IMR-90 (cell line): ENCODE data around the gene KLHDC7B. TPM values are rescaled to one million over a fixed set of nuclear protein-coding genes. Genes with fewer than 3 reads are reported as not detected.

ENCODE experiments used
- ATAC-seq: fragments of 200-7000 bp; cut with Tn5 transposase; 2 replicates; pipeline ENCODE4 v1.9.1; 2020; ENCODE audit warnings: low read depth, mild to moderate bottlenecking, moderate library complexity
- BruUV-seq: library from RNA; stranded (reverse); fragments of 400-500 nt; replicated peaks from 2 replicates; lab custom pipeline; 2021; lab: Mats Ljungman, UMichigan
- CTCF ChIA-PET: fragments of 300-600 bp; formaldehyde crosslinking; extraction: SDS; loops from one replicate; lab custom pipeline; 2021; ENCODE audit warnings: antibody characterized with exemption; lab: Yijun Ruan, JAX
- POLR2A ChIA-PET: fragments of 300-600 bp; sonication (Branson Sonifier 250); formaldehyde crosslinking; loops from one replicate; lab custom pipeline; 2022; ENCODE audit warnings: antibody characterized with exemption; ENCODE audit not compliant: unreplicated experiment; lab: Charles Lee
- DNase-seq: peaks from one replicate; pipeline ENCODE4 v3.0.0; 2013
- H2AFZ ChIP-seq: replicated peaks from 2 replicates; pipeline ENCODE3; 2013; ENCODE audit warnings: low read length, mild to moderate bottlenecking; ENCODE audit not compliant: poor library complexity
- H2AK5ac ChIP-seq: 2 replicates; pipeline ENCODE4 v1.6.1; 2013; ENCODE audit warnings: low read depth, low read length, inconsistent platforms
- H2AK9ac ChIP-seq: replicated peaks from 2 replicates; pipeline ENCODE3; 2013; ENCODE audit warnings: mild to moderate bottlenecking, low read depth, low read length, moderate library complexity; ENCODE audit not compliant: poor library complexity
- H2BK120ac ChIP-seq: 2 replicates; pipeline ENCODE4 v1.6.1; 2013; ENCODE audit warnings: low read depth, low read length, inconsistent platforms
- H2BK15ac ChIP-seq: 3 replicates; pipeline ENCODE4 v1.6.1; 2013; ENCODE audit warnings: low read depth, low read length, inconsistent platforms
- H2BK20ac ChIP-seq: 2 replicates; pipeline ENCODE4 v1.6.1; 2013; ENCODE audit warnings: low read depth, mild to moderate bottlenecking, inconsistent platforms, low read length, moderate library complexity
- H2BK5ac ChIP-seq: 2 replicates; pipeline ENCODE4 v1.6.1; 2013; ENCODE audit warnings: mild to moderate bottlenecking, low read depth, low read length, inconsistent platforms; ENCODE audit not compliant: poor library complexity, severe bottlenecking
- H3K14ac ChIP-seq: replicated peaks from 2 replicates; pipeline ENCODE4 v1.6.1; 2013; ENCODE audit warnings: low read depth, low read length, inconsistent platforms
- H3K18ac ChIP-seq: 2 replicates; pipeline ENCODE4 v1.6.1; 2013; ENCODE audit warnings: low read depth, low read length, control low read depth
- H3K23ac ChIP-seq: 2 replicates; pipeline ENCODE4 v1.6.1; 2013; ENCODE audit warnings: low read depth, low read length, inconsistent platforms
- H3K27ac ChIP-seq: 2 replicates; pipeline ENCODE4 v1.5.1; 2013; ENCODE audit warnings: mild to moderate bottlenecking, control low read depth, low read length; ENCODE audit not compliant: insufficient read depth
- H3K27me3 ChIP-seq: 2 replicates; pipeline ENCODE4 v1.6.1; 2013; ENCODE audit warnings: low read length; ENCODE audit not compliant: control insufficient read depth, insufficient read depth
- H3K36me3 ChIP-seq: 2 replicates; pipeline ENCODE4 v1.6.1; 2013; ENCODE audit warnings: low read length, mixed read lengths; ENCODE audit not compliant: control insufficient read depth, insufficient read depth
- H3K4ac ChIP-seq: 2 replicates; pipeline ENCODE4 v1.6.1; 2013; ENCODE audit warnings: low read depth, low read length, inconsistent platforms
- H3K4me1 ChIP-seq: 2 replicates; pipeline ENCODE4 v1.6.1; 2013; ENCODE audit warnings: low read length, mixed read lengths; ENCODE audit not compliant: control insufficient read depth, insufficient read depth
- H3K4me2 ChIP-seq: 2 replicates; pipeline ENCODE4 v1.6.1; 2013; ENCODE audit warnings: low read depth, mild to moderate bottlenecking, control low read depth, low read length, moderate library complexity
- H3K4me3 ChIP-seq: 2 replicates; pipeline ENCODE4 v1.5.1; 2013; ENCODE audit warnings: low read depth, mild to moderate bottlenecking, control low read depth, low read length, moderate library complexity; ENCODE audit not compliant: insufficient read depth
- H3K56ac ChIP-seq: 2 replicates; pipeline ENCODE4 v1.6.1; 2013; ENCODE audit warnings: low read length, inconsistent platforms; ENCODE audit not compliant: insufficient read depth; ENCODE audit errors: extremely low read depth
- H3K79me1 ChIP-seq, 2 experiments: 2 replicates each; pipeline ENCODE4 v1.6.1; 2013; ENCODE audit warnings: low read length in 2 of 2, inconsistent platforms in 1 of 2, low read depth in 1 of 2
- H3K9ac ChIP-seq: 2 replicates; pipeline ENCODE4 v1.6.1; 2013; ENCODE audit warnings: low read depth, low read length, control low read depth
- H3K9me1 ChIP-seq: 2 replicates; pipeline ENCODE4 v1.6.1; 2013; ENCODE audit warnings: low read length, inconsistent platforms; ENCODE audit not compliant: insufficient read depth
- H3K9me3 ChIP-seq: 2 replicates; pipeline ENCODE4 v1.6.1; 2013; ENCODE audit warnings: low read length; ENCODE audit not compliant: control insufficient read depth, insufficient read depth
- H4K20me1 ChIP-seq: 2 replicates; pipeline ENCODE4 v1.6.1; 2013; ENCODE audit warnings: low read length, inconsistent platforms; ENCODE audit not compliant: insufficient read depth
- H4K5ac ChIP-seq: 2 replicates; pipeline ENCODE4 v1.6.1; 2013; ENCODE audit warnings: mild to moderate bottlenecking, low read depth, low read length, control low read depth
- H4K8ac ChIP-seq, 2 experiments: 2 replicates each; pipeline ENCODE4 v1.6.1; 2013; ENCODE audit warnings: low read depth in 2 of 2, low read length in 2 of 2, control low read depth in 1 of 2, inconsistent platforms in 1 of 2
- H4K91ac ChIP-seq: 2 replicates; pipeline ENCODE4 v1.6.1; 2013; ENCODE audit warnings: low read depth, low read length, inconsistent platforms; ENCODE audit not compliant: insufficient read depth
- CHD1 ChIP-seq: IDR thresholded peaks from 2 replicates; pipeline ENCODE4 v1.6.1; 2012; ENCODE audit warnings: low read depth, low read length, improper control_type of control experiment
- FOS ChIP-seq: fragments of 150-350 bp; IDR thresholded peaks from 2 replicates; pipeline ENCODE4 v1.6.1; 2016; ENCODE audit warnings: low read depth, low read length
- MXI1 ChIP-seq: IDR thresholded peaks from 2 replicates; pipeline ENCODE4 v1.6.1; 2012; ENCODE audit warnings: low read depth, mild to moderate bottlenecking, low read length, moderate library complexity, borderline replicate concordance
- NFE2L2 ChIP-seq: fragments of 150-350 bp; IDR thresholded peaks from 2 replicates; pipeline ENCODE4 v1.6.1; 2016; ENCODE audit warnings: low read depth, mild to moderate bottlenecking, low read length
- SMC3 ChIP-seq: fragments of 150-350 bp; IDR thresholded peaks from 2 replicates; pipeline ENCODE4 v1.6.1; 2016; ENCODE audit warnings: low read depth, mild to moderate bottlenecking, antibody characterized with exemption, low read length, moderate library complexity
- WGBS, 2 experiments: methylation state at CpG; one replicate each; pipeline versions ENCODE4 v1.1.5 to v1.1.7; 2013; ENCODE audit warnings: missing lambda C conversion rate in 2 of 2; ENCODE audit not compliant: insufficient read length in 1 of 2; ENCODE audit errors: extremely low coverage in 2 of 2; 5-methylcytosine and 5-hydroxymethylcytosine counted together
- dilution Hi-C: fragments of 300-500 bp; cut with HindIII; formaldehyde crosslinking; loops from one replicate; pipeline ENCODE4 v1.14.3; 2018; ENCODE audit warnings: low sequenced_read_pairs; ENCODE audit not compliant: unreplicated experiment
- in situ Hi-C: fragments of 300-500 bp; cut with MboI; formaldehyde crosslinking; loops from 3 replicates; pipeline ENCODE4 v1.14.3; 2019; ENCODE audit warnings: low sequenced_read_pairs, inconsistent platforms, mixed read lengths
- intact Hi-C: fragments of 100-400 bp; cut with micrococcal nuclease; formaldehyde crosslinking; loops from 2 replicates; pipeline ENCODE4 v1.10.0; 2022
- polyA plus RNA-seq, 3 experiments: library from polyadenylated mRNA; depleted of rRNA; stranded (reverse); fragments of >200 nt; gene quantifications; 2 replicates each; pipeline ENCODE4 v1.2.3, GENCODE V29; 2012; ENCODE audit warnings: low replicate concordance in 1 of 3
- total RNA-seq: library from RNA; depleted of rRNA; stranded (reverse); fragments of >200 nt; gene quantifications from 2 replicates; pipeline ENCODE4 v1.2.3, GENCODE V29; 2012

The KLHDC7B gene
- total and polyA plus RNA-seq, 2 of the 4 experiments (the other 2 are of a cell fraction) = 0.05 TPM; not detected in 1

DNA sequence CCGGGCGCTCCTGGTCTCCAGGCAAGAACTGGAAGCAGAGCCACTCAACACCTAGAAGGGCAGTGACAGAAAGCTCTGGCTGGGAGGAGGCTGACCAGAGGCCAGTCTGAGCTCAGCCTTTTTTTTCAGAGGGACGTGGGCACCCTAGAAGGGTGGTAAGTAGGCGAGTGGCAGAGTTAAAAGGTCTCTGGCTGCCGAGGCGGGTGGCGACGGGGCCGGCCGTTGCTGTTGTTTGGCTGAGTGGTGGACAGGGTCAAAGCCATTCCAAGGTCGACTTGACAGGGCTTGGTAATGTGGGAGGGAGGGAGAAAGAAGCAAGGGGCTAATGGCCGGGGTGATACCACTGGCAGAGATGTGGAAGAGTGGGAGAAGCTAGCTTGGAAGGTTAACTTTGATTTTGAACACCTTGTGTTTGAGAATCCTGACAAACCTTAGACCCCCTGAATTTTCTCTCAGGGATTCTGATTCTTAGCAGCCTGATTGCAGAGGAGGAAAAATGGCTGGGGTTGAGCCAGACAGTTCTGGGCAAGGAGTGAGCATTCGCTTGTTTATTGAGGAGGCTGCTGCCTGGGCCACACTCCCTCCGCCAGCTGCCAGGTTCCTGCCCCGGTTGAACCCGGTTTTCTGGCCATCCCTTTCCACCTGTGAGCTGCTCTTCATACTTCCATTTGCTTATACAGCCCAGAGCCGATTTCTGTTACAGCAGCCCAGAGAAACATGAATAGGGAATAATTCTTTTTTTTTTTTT, 17.9 kb downstream of the KLHDC7B start (continued):
- no peak for TF ChIP-seq CHD1
- no peak for TF ChIP-seq MXI1

DNA sequence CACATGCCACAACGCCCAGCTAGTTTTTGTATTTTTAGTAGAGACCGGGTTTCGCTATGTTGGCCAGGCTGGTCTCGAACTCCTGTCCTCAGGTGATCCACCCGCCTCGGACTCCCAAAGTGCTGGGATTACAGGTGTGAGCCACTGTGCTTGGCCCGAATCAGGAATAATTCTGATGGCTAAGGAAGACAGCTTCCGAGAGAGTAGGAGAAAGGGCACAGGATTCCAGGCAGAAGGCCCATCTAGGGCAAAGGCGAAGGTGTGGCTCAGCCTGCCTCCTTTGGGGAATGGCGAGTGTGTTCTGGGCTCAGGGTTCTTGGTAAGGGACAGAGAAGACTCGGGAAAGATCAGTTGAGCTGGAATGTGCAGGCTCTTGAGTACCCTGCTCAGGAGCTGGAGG, 18.6 kb downstream of the KLHDC7B start:
- in situ Hi-C loops (no loop called here), intact Hi-C loops (no loop called here), dilution Hi-C loops (no loop called here)
- H2BK15ac ChIP-seq = no peak overlapping the region
- H3K23ac ChIP-seq = no peak overlapping the region
- no peak for TF ChIP-seq SMC3
- no peak for TF ChIP-seq FOS
- no peak for TF ChIP-seq CHD1
- TF ChIP-seq NFE2L2 = no peak
- H3K9me3 ChIP-seq = no peaks in the 10 kb centered on the region
- no peak overlapping the region for H2AK9ac ChIP-seq
- DNase-seq (no peak), ATAC-seq (no peak)
- no peak overlapping the region for H3K14ac ChIP-seq
- no peak overlapping the region for H3K56ac ChIP-seq
- peaks cover 19% of the 10 kb centered on the region; the same call in 1 of the 2 replicates for H3K27me3 ChIP-seq
- H2BK120ac ChIP-seq = no peak overlapping the region
- no peak overlapping the region for H3K18ac ChIP-seq
- H3K4me2 ChIP-seq = no peak overlapping the region
- no peak overlapping the region for H2AK5ac ChIP-seq
- no peak overlapping the region for H3K4ac ChIP-seq
- no peaks in the 10 kb centered on the region for H3K79me1 ChIP-seq
- H2BK20ac ChIP-seq = no peak overlapping the region
- BruUV-seq = no TSS peak
- no peak overlapping the region for H4K5ac ChIP-seq
- H2BK5ac ChIP-seq = no peak overlapping the region
- no peaks in the 10 kb centered on the region for H3K36me3 ChIP-seq
- 0 out of 2 replicates have a peak, but pooled peaks cover 4% of the 10 kb centered on the region for H3K9me1 ChIP-seq
- no peak overlapping the region for H3K4me3 ChIP-seq
- no peak overlapping the region for H4K91ac ChIP-seq
- H3K9ac ChIP-seq = no peak overlapping the region
- H2AFZ ChIP-seq = no peak overlapping the region
- WGBS, 2 experiments = 88% methylated on average over 7 of the region's 11 CpGs; no CpG with 5 or more reads in 1 of the 2 experiments
- H3K27ac ChIP-seq = no peak overlapping the region
- ChIA-PET CTCF (interaction anchor here (0.5 kb wide), 1 partner anchor 166 kb away, joined by 3 read pairs; no protein-coding TSS in a partner anchor), POLR2A (no interaction called here)
- H3K4me1 ChIP-seq = no peaks in the 10 kb centered on the region
- no peaks in the 10 kb centered on the region for H4K20me1 ChIP-seq
- H4K8ac ChIP-seq = no peak overlapping the region
